Neural cell (in vitro differentiated cells): ENCODE measurements around the gene DUOX1.

Experiments
- CTCF ChIP-seq: fragments of 450-650 bp; IDR thresholded peaks from 2 replicates; pipeline ENCODE4 v1.5.1; 2014; ENCODE audit warnings: antibody characterized with exemption, mild to moderate bottlenecking, moderate library complexity; ENCODE audit not compliant: poor library complexity, severe bottlenecking
- EZH2 ChIP-seq: fragments of 200-600, 300-800 bp; shearing (Covaris generic), sonication (generic); IDR thresholded peaks from 2 replicates; pipeline ENCODE4 v1.6.1; 2014; ENCODE audit warnings: antibody characterized with exemption, low read length, borderline replicate concordance, mild to moderate bottlenecking; ENCODE audit not compliant: insufficient read depth, poor library complexity, severe bottlenecking
- RAD21 ChIP-seq: fragments of 450-650 bp; conservative IDR thresholded peaks from 2 replicates; pipeline ENCODE4 v1.6.1; 2014; ENCODE audit warnings: antibody characterized with exemption, mild to moderate bottlenecking, moderate library complexity
- REST ChIP-seq: IDR thresholded peaks from 2 replicates; pipeline ENCODE4 v1.6.1; 2012; ENCODE audit warnings: borderline replicate concordance

GRCh38 chr15:45089712-45090373 is 40.0 kb upstream of the DUOX1 start:
- TF ChIP-seq CTCF: no peak
- no peak for TF ChIP-seq EZH2
- TF ChIP-seq REST: no peak
- TF ChIP-seq RAD21: no peak
